ENCODE measurements around the gene STAC2. TPM values are rescaled to one million over a fixed set of nuclear protein-coding genes. Genes with fewer than 3 reads are reported as not detected.
A peak's percentile ranks its signal among the peaks of the same experiment; 100 is the strongest.

STAC2 gene
- polyA plus RNA-seq, 1 experiment: not detected

DNA sequence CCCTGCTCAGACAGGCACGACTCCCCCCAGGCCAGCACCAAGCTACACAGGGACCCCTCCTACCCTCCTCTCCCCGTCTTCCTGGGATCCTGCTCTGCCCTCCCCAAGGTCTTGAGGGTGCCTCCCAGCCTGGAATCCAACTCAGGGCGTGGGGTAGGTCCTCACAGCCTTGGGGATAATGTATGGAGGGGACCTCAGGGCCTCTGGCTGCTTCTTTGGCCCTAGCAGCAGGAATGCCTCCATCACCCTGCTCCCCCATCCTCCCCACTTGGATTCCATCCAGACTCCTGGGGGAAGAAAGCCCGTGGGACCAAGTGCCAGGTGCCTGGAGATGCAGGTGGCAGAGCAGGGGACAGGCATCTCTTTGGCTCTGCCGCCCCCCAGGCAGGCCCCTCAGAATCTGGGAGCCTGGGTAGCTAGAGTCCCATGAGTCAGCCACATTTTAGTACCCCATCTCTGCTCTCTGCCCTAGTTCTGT lies 10.7 kb upstream of the STAC2 start:
- no peak for DNase-seq (ENCODE audit: low read depth, low spot score)
- CTCF ChIA-PET: interaction anchor here (0.5 to 4.5 kb wide), 12 partner anchors 8 to 72 kb away, joined by 3 to 31 read pairs (median 4); partner anchors contain the start of gene STAC2
- Histone ChIP-seq H3K4me3 (ENCODE audit: low read depth, low read length) (no peak overlapping the region), H3K27me3 (ENCODE audit: control insufficient read depth, insufficient read depth, low read length) (no peaks in the 10 kb centered on the region), H3K27ac (ENCODE audit: low read depth, low read length) (no peak overlapping the region), H3K9me3 (ENCODE audit: control insufficient read depth, insufficient read depth, low read length) (no peaks in the 10 kb centered on the region; the same call in 1 of the 2 replicates)
- POLR2A ChIA-PET: interaction anchor here (0.6 kb wide), 1 partner anchor 36 kb away, joined by 4 read pairs; no protein-coding TSS in a partner anchor
- TF ChIP-seq, protein P1, sequence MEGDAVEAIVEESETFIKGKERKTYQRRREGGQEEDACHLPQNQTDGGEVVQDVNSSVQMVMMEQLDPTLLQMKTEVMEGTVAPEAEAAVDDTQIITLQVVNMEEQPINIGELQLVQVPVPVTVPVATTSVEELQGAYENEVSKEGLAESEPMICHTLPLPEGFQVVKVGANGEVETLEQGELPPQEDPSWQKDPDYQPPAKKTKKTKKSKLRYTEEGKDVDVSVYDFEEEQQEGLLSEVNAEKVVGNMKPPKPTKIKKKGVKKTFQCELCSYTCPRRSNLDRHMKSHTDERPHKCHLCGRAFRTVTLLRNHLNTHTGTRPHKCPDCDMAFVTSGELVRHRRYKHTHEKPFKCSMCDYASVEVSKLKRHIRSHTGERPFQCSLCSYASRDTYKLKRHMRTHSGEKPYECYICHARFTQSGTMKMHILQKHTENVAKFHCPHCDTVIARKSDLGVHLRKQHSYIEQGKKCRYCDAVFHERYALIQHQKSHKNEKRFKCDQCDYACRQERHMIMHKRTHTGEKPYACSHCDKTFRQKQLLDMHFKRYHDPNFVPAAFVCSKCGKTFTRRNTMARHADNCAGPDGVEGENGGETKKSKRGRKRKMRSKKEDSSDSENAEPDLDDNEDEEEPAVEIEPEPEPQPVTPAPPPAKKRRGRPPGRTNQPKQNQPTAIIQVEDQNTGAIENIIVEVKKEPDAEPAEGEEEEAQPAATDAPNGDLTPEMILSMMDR (IDR thresholded peaks at IDR 0.05; ENCODE audit: low read depth, low read length): no peak

DNA sequence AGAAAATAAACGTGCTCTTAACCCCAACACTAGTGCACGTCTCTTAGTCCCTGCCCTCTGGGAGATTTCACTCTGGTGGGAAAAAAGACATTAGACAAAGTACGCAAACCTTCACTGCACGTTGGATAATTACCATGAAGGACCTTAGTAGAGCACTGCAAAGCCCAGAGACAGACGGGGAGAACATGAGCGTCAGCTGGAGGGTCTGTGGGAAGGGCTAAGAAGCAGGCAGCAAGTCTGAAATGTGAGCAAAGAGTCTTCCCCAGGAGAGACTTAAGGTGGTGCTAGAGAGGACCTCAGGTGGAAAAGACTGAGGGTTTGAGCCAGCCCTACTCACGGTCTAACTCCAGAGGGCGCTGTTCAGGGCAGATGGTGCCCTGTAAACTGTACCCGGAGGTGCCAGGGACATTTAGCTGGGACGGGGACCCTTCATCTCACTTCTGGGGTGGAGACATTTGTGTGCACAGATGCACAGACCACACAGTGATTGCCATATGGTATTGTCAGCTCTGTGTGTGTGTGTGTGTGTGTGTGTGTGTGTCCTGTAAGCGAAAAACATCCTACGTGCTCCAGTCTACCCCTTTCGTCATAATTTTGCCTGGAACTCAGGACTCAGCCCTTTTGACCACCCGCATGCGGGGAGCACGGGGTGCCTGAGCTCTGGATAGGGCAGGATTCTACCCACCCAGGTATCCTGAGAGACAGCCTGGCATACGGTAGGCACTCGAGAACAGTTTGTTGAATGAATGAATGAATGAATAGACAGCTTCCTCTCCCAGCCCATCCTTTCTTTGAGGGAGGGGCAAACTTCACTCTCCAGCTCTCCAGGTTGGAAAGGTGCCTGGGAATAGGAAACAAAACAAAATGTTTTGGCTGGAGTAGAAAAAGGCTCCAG lies 10.1 kb upstream of the STAC2 start:
- TF ChIP-seq, protein P1 (IDR thresholded peaks at IDR 0.05; ENCODE audit: low read depth, low read length): peak; percentile 69
- no peak for DNase-seq (ENCODE audit: low read depth, low spot score)
- ChIA-PET CTCF (interaction anchor here (0.5 to 4.5 kb wide), 18 partner anchors 9 to 984 kb away, joined by 3 to 31 read pairs (median 4); partner anchors contain the start of genes STAC2 and WIPF2), POLR2A (interaction anchor here (0.6 kb wide), 2 partner anchors 35 to 36 kb away, joined by 4 to 6 read pairs; partner anchors contain the start of gene RPL19)
- no peaks in the 10 kb centered on the region; the same call in 1 of the 2 replicates for H3K9me3 ChIP-seq (ENCODE audit: control insufficient read depth, insufficient read depth, low read length)
- H3K27ac ChIP-seq (ENCODE audit: low read depth, low read length): no peak overlapping the region
- no peaks in the 10 kb centered on the region for H3K27me3 ChIP-seq (ENCODE audit: control insufficient read depth, insufficient read depth, low read length)
- H3K4me3 ChIP-seq (ENCODE audit: low read depth, low read length): no peak overlapping the region

DNA sequence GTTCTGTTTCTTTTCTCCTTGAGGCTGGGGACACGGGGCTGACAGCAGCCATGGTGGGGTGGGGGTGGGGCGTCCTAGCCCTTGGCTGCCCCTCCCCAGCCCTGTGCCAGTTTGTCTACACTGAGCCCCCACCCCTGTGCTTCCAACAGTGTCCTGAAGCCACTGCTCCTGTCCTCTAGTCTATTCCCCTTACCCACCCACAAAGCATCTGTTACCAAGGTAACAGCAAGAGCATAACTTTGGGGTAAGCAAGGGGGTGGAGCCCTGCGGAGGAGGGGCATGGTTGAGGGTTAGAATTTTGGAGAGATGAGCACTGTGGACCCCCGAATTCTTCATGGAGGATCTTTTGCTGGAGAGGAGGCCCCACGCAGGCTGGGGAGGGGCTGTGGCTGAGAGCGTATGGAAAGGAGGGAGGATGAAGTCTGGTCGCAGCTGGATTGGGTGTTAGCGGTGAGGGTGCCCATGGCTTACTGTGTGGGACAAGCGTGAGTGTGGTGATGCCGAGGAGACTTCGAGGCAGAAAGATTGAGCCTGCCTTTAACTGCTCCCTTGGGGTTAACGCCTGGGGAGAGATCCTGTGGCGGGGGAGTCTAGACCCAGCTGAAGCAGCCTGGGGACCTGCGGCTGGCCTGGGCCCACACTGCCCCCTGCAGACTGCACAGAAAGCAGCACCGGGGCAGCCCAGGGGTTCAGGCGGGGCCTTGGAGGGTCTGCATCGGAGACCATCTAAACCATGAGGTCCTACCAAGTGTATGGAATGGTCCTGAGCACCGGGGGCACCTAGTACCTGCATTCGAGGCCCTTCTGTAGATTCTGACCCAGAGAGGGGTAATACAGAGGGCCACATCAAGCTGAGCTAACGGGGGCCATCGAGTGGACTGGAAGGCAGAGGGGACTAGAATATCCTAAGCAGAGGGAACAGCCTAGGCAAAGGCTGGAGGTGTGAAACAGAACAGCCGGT lies 6.1 kb upstream of the STAC2 start:
- TF ChIP-seq, protein P1 (IDR thresholded peaks at IDR 0.05; ENCODE audit: low read depth, low read length): peak; percentile 77
- DNase-seq (ENCODE audit: low read depth, low spot score): no peak
- Histone ChIP-seq H3K27ac (ENCODE audit: low read depth, low read length) (no peak overlapping the region), H3K27me3 (ENCODE audit: control insufficient read depth, insufficient read depth, low read length) (peaks cover 6% of the 10 kb centered on the region), H3K4me3 (ENCODE audit: low read depth, low read length) (0 out of 2 replicates have a peak overlapping the region, but pooled peaks have one; percentile 27), H3K9me3 (ENCODE audit: control insufficient read depth, insufficient read depth, low read length) (no peaks in the 10 kb centered on the region)
- ChIA-PET CTCF (interaction anchor here (0.5 to 2.9 kb wide), 15 partner anchors 11 to 393 kb away, joined by 3 to 32 read pairs (median 5); no protein-coding TSS in a partner anchor), POLR2A (interaction anchor here (0.6 to 1.1 kb wide), 3 partner anchors 17 to 249 kb away, joined by 3 to 7 read pairs (median 3); partner anchors contain the start of gene RPL19)

DNA sequence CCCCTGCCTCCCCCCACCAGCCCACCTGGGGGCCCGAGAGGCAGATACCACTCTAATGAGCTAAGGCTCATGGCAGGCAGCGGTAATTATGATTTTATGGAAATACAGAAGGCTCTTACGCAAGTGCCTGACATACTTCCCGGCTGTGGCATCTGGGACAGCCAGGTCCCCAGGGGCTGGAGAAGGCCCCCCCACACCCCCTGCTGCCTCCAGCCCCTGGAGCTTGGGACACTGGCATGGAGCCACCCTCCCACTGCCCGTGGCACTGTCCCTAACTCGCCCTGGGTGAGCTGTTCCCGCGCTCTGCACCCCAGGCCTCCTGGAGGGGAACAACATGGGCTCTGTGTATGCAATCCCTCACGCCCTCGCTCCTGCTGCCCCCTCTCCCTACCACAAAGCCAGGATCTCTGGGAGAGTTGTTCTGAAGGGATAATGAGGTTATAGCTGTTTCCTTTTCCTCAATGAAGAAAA lies 5.4 kb upstream of the STAC2 start:
- CTCF ChIA-PET: interaction anchor here (0.5 to 2.9 kb wide), 12 partner anchors 12 to 248 kb away, joined by 3 to 32 read pairs (median 4); no protein-coding TSS in a partner anchor
- Histone ChIP-seq H3K4me3 (ENCODE audit: low read depth, low read length) (no peak overlapping the region), H3K27ac (ENCODE audit: low read depth, low read length) (no peak overlapping the region), H3K9me3 (ENCODE audit: control insufficient read depth, insufficient read depth, low read length) (no peaks in the 10 kb centered on the region), H3K27me3 (ENCODE audit: control insufficient read depth, insufficient read depth, low read length) (peaks cover 10% of the 10 kb centered on the region)
- POLR2A ChIA-PET: interaction anchor here (0.7 to 1.1 kb wide), 2 partner anchors 31 to 248 kb away, joined by 3 to 7 read pairs; partner anchors contain the start of gene RPL19
- TF ChIP-seq, protein P1 (IDR thresholded peaks at IDR 0.05; ENCODE audit: low read depth, low read length): no peak
- no peak for DNase-seq (ENCODE audit: low read depth, low spot score)
